NCI-H226 (cell line): Measurements from ENCODE around the gene SALL1.

Experiments used
- DNase-seq: peaks from one replicate; pipeline ENCODE4 v3.0.0-alpha.2; 2015

The SALL1 gene

GRCh38 chr16:51150888-51151320 lies at the start of gene SALL1:
TSS of gene SALL1 (minus strand) at chr16:51151270. CDS start at chr16:51151241, 29 bp downstream.
- no peak for DNase-seq

- no peak for DNase-seq
Observed at GRCh38 chr16:51200793-51201192, 49.7 kb upstream of the SALL1 start.

DNA sequence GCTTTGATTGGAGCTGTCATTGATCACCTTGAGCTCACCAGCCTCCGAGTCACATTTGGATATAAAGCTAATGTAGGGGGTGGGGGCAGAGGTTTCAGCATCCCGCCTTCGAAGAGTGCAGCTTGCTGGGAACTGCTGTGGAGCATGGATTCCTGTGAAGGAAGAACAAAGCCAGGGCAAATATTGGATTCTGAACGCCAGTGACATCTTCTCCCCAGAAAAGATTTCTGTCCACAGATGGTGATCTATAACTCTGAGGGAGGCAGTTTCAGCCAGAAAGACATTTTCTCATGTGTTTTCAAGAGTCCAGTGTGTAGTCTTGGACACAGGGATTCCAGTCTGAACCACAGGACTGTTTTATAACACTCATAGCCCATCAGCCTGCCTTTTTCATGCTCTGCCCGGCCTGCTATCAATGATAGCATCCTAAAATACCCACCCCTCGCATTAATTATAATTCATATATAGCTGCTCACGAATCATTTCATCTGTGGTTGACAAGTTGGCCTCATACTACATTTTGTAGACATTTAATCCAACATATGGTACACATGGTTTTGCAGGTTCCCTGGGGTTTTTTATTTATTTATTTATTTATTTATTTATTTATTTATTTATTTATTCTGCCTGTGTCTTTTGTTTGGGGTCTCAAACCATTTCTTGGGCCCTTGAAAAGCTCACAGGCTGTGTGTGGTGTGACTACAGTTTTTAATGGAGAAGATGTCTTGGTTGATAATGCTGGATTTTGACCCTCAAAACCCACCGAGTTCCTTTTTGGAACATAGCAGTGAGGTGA lies 47.1 kb upstream of the SALL1 start:
- no peak for DNase-seq

DNA sequence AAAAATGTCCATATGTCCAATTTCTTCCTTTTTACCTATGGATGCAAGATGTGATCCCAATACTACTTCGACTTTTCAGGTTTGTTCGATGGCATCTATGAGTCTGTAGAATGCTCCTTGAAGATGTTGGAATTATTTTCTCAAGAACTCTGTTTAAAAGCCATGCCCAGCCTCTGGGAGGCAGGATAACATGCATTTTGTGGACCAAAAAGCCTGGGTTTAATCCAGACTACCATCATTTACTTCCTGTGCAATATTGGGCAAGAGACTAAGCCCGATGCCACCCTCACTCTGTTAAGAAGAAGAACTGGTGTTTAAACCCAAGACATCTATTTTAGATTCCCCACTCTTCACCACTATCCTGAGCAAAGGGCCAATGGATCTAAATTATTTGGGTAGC lies 42.8 kb upstream of the SALL1 start:
- DNase-seq: no peak

GRCh38 chr16:51184702-51185433 lies 33.8 kb upstream of the SALL1 start:
- no peak for DNase-seq

GRCh38 chr16:51181503-51181811 lies 30.4 kb upstream of the SALL1 start:
- DNase-seq: no peak

- no peak for DNase-seq
Observed at GRCh38 chr16:51180719-51181502, 29.8 kb upstream of the SALL1 start.

- no peak for DNase-seq
Observed at GRCh38 chr16:51175081-51175480, 24.0 kb upstream of the SALL1 start.

GRCh38 chr16:51172368-51172767 lies 21.3 kb upstream of the SALL1 start:
- no peak for DNase-seq

DNA sequence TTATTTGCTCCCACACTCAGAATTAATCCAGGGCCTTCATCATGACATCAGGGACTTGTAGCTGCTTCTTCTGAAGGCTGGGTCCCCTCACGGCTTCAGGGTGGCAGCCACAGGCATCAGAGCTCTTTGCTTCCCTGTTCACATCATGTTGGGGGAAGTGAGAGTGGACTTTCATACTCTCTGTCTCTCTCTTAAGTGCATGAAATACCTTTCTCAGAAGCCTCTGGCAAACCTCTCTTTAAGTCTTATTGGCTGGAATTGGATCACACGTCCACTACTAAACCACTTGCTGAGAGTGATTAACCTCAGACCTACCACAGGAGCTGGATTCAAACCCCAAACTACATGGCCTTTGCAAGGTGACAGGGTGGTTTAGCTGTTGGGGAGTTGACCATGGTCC lies 17.7 kb upstream of the SALL1 start:
- DNase-seq: no peak

GRCh38 chr16:51167170-51167895 lies 16.3 kb upstream of the SALL1 start:
- DNase-seq: no peak

DNA sequence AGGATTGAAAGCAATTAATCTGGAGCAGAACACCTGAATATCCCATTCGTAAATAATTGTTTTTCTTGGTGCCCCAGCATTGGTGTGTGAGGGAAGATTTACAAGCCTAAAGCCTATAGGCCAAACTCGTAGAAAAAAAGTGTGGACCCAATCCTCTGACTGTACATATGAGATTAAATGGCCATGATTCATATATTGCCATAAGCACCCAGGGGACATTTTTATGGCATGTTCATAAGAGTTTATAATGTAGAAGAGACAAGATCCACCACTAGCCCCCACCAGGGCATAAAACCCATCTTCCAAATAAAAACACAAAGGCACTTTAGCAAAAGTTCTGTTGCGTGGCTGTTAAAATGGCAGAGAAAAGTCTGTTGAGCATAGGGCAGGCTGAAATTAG lies 15.5 kb upstream of the SALL1 start:
- DNase-seq: no peak

- no peak for DNase-seq
Observed at GRCh38 chr16:51166091-51166490, 15.0 kb upstream of the SALL1 start.

GRCh38 chr16:51165043-51165442 lies 14.0 kb upstream of the SALL1 start:
- DNase-seq: no peak

- DNase-seq: no peak
Observed at GRCh38 chr16:51164574-51164973, 13.5 kb upstream of the SALL1 start.

GRCh38 chr16:51163894-51164566 lies 13.0 kb upstream of the SALL1 start:
- no peak for DNase-seq

GRCh38 chr16:51163366-51163765 lies 12.3 kb upstream of the SALL1 start:
- DNase-seq: no peak

DNA sequence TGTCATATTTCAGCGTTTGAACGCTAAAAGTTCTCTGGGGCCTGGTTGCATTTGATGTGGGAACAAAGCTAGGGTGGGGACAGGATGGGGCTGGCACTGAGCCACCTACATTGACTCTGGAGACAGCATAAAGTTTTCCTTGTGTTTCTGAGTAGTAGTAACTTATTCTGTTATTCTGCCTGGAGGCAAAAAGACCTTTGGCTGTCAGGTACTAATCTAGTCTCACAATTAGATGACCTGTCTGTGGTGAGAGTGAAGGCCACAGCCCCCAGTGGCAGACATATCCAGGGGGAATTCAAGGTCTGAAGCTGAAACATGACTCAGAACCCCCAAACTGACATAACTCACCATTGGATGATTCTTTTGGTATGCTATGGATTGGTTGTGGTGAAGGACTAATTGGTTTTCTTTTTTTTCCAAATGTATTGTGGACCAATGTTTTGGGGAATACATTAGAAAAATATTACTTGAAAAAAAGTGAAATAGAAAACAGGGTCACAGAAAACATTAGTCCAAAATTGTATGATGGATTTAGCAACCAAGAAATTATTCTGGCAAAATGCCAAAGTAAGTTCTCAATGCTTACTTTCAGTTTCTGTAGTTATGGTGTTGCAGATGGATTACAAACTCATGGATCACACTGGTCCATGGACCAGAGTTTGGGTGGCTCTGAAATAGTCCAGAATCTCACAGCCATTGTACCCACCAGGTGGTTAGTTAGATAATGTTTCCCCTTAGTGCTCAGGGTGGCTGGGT lies 10.5 kb upstream of the SALL1 start:
- no peak for DNase-seq

DNA sequence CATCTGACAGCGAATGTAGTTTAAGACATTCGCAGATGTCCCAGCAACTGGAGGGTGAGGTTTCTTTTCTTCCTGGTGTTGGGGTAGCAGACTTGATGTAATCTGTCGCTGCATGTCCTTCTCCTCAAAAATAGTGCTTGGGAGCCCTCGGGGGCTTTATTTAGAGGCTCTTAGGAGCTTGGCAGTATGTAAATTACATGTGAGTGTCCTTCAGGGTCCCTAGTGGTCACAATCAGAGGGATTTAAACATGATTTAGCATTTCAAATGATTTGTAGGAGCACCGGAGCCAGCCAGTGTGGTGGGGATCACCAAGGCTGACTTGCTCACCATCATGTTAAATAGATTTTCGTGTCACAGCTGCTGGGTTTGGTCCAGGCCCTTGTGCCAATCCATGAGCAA lies 8.8 kb upstream of the SALL1 start:
- no peak for DNase-seq

DNA sequence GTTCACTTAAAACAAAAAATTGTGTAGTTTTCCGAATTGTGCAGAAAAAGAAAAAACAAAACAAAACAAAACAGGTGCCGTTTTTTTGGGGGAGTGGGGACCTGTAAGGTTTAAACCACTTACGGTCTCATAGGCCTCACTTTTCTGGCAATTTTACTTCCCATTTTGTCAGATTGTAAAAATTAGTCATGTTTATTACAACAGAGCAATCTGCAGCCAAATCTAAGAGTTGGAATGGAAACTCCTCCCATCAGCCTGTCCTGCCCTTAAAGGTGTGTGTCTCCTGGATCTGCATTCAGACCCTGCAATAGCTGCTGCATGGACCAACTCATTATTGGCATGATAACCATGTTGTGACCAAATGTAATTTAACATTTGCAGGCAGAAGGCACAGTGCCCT lies 8.2 kb upstream of the SALL1 start:
- DNase-seq: no peak

- DNase-seq: no peak
Observed at GRCh38 chr16:51157698-51158097, 6.6 kb upstream of the SALL1 start.

DNA sequence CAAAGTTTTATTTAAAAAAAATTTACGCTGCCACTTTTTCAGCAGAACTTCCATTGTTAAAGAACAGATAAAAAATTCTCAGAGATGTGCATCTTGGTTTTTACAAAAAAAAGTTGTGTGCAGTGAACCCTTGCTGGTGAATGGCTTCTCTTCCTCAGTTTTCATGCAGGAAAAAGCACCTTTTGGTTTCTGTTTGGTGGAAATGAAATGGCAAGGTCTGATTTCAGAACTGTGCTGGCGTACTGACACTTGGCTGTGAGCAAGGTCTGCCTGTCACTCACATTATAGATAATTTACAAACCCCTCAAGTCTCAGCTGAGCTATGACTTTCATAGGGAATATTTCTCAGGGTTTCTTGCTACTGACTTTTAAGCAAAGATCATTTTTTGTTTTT lies 5.7 kb upstream of the SALL1 start:
- DNase-seq: no peak
